Cardiac muscle cell (in vitro differentiated cells and primary cell): ENCODE data around the gene TTBK1. TPM values are rescaled to one million over a fixed set of nuclear protein-coding genes. Genes with fewer than 3 reads are reported as not detected.

Experiments
- DNase-seq, 2 donors: peaks; one replicate each; pipeline versions ENCODE4 v3.0.0 to v3.0.0-alpha.2; 2010 to 2017; ENCODE audit warnings: low read depth in 1 of 2, low spot score in 1 of 2
- H3K27ac ChIP-seq: fragments of 200-600 bp; sonication (generic); 2 replicates; pipeline ENCODE4 v1.5.1; 2016
- H3K27me3 ChIP-seq: fragments of 200-600 bp; sonication (generic); 2 replicates; pipeline ENCODE4 v1.6.0; 2016; ENCODE audit warnings: control low read depth
- H3K36me3 ChIP-seq: fragments of 200-600 bp; sonication (generic); 2 replicates; pipeline ENCODE4 v1.5.1; 2016; ENCODE audit warnings: control low read depth
- H3K4me1 ChIP-seq: fragments of 200-600 bp; sonication (generic); 2 replicates; pipeline ENCODE4 v1.8.1; 2017; ENCODE audit warnings: low read depth, mild to moderate bottlenecking, mixed run types
- H3K4me3 ChIP-seq: fragments of 200-600 bp; sonication (generic); 2 replicates; pipeline ENCODE4 v1.5.1; 2016; ENCODE audit warnings: mild to moderate bottlenecking
- H3K9me3 ChIP-seq: fragments of 200-600 bp; sonication (generic); 2 replicates; pipeline ENCODE4 v1.5.1; 2017; ENCODE audit warnings: low read depth, mild to moderate bottlenecking, control low read depth
- CTCF ChIP-seq: IDR thresholded peaks from 2 replicates; pipeline ENCODE4 v1.5.1; 2012; ENCODE audit warnings: low read depth, mild to moderate bottlenecking, low read length
- polyA plus RNA-seq: library from polyadenylated mRNA; unstranded; fragments of >200 nt; fragmentation: Nextera tagmentation; extraction: Ambion mirVana; gene quantifications from 2 replicates; pipeline ENCODE4 v1.2.1, GENCODE V29; 2016
- total RNA-seq: library from RNA; depleted of rRNA; stranded (reverse); fragments of >200 nt; gene quantifications from 2 replicates; pipeline ENCODE4 v1.2.3, GENCODE V29; 2016

The TTBK1 gene
- total and polyA plus RNA-seq, 2 experiments from 2014 or later = 0.15 to 1.0 TPM

- Histone ChIP-seq H3K36me3 (peaks cover 3% of the 10 kb centered on the region), H3K9me3 (no peaks in the 10 kb centered on the region), H3K4me3 (no peak overlapping the region), H3K27ac (no peak overlapping the region), H3K27me3 (no peaks in the 10 kb centered on the region), H3K4me1 (no peaks in the 10 kb centered on the region)
- TF ChIP-seq CTCF = no peak
- DNase-seq = no peak
Measured at GRCh38 chr6:43207286-43207685, 36.0 kb upstream of the TTBK1 start.

- DNase-seq = no peak
- no peak for TF ChIP-seq CTCF
Measured at GRCh38 chr6:43211955-43212354, 31.3 kb upstream of the TTBK1 start.

GRCh38 chr6:43213431-43213830 is 29.9 kb upstream of the TTBK1 start:
- no peaks in the 10 kb centered on the region for H3K4me1 ChIP-seq
- no peaks in the 10 kb centered on the region for H3K9me3 ChIP-seq
- DNase-seq = no peak
- no peaks in the 10 kb centered on the region for H3K27me3 ChIP-seq
- H3K4me3 ChIP-seq = no peak overlapping the region
- no peak overlapping the region for H3K27ac ChIP-seq
- peaks cover 6% of the 10 kb centered on the region for H3K36me3 ChIP-seq
- no peak for TF ChIP-seq CTCF

More at GRCh38 chr6:43211955-43212354, 31.3 kb upstream of the TTBK1 start:
- no peaks in the 10 kb centered on the region for H3K9me3 ChIP-seq
- H3K4me1 ChIP-seq = no peaks in the 10 kb centered on the region
- H3K4me3 ChIP-seq = no peak overlapping the region
- peaks cover 8% of the 10 kb centered on the region for H3K36me3 ChIP-seq
- no peak overlapping the region for H3K27ac ChIP-seq
- no peaks in the 10 kb centered on the region for H3K27me3 ChIP-seq

GRCh38 chr6:43215066-43215465 is 28.2 kb upstream of the TTBK1 start:
- Histone ChIP-seq H3K27me3 (no peaks in the 10 kb centered on the region), H3K4me3 (no peak overlapping the region), H3K4me1 (no peaks in the 10 kb centered on the region), H3K36me3 (peaks cover 6% of the 10 kb centered on the region), H3K9me3 (no peaks in the 10 kb centered on the region), H3K27ac (no peak overlapping the region)
- no peak for TF ChIP-seq CTCF
- DNase-seq = no peak

GRCh38 chr6:43216200-43216599 is 27.1 kb upstream of the TTBK1 start:
- H3K27ac ChIP-seq = no peak overlapping the region
- no peak for DNase-seq
- no peaks in the 10 kb centered on the region for H3K4me1 ChIP-seq
- H3K4me3 ChIP-seq = no peak overlapping the region
- H3K36me3 ChIP-seq = peaks cover 6% of the 10 kb centered on the region
- TF ChIP-seq CTCF = no peak
- no peaks in the 10 kb centered on the region for H3K27me3 ChIP-seq
- H3K9me3 ChIP-seq = no peaks in the 10 kb centered on the region

GRCh38 chr6:43217351-43217750 is 25.9 kb upstream of the TTBK1 start:
- no peaks in the 10 kb centered on the region for H3K4me1 ChIP-seq
- no peak for TF ChIP-seq CTCF
- H3K27ac ChIP-seq = no peak overlapping the region

More at GRCh38 chr6:43217351-43217750, 25.9 kb upstream of the TTBK1 start:
- no peaks in the 10 kb centered on the region for H3K27me3 ChIP-seq
- H3K36me3 ChIP-seq = peaks cover 6% of the 10 kb centered on the region
- H3K9me3 ChIP-seq = no peaks in the 10 kb centered on the region
- H3K4me3 ChIP-seq = no peak overlapping the region
- no peak for DNase-seq
